Activated effector memory CD4-positive, alpha-beta T cell treated with anti-CD3 and anti-CD28 coated beads, Interleukin-2, amount 50 U/mL, for 16 hours (primary cell): ENCODE measurements around the gene TMC1.
"Not testable (repeated sequence)": the region's sequence is repeated elsewhere in the genome, so short reads cannot be mapped to it uniquely, and the experiment has no call there.

ENCODE experiments used
- DNase-seq: peaks from one replicate; pipeline ENCODE4 v3.0.0-alpha.2; 2020

TMC1 gene

DNA sequence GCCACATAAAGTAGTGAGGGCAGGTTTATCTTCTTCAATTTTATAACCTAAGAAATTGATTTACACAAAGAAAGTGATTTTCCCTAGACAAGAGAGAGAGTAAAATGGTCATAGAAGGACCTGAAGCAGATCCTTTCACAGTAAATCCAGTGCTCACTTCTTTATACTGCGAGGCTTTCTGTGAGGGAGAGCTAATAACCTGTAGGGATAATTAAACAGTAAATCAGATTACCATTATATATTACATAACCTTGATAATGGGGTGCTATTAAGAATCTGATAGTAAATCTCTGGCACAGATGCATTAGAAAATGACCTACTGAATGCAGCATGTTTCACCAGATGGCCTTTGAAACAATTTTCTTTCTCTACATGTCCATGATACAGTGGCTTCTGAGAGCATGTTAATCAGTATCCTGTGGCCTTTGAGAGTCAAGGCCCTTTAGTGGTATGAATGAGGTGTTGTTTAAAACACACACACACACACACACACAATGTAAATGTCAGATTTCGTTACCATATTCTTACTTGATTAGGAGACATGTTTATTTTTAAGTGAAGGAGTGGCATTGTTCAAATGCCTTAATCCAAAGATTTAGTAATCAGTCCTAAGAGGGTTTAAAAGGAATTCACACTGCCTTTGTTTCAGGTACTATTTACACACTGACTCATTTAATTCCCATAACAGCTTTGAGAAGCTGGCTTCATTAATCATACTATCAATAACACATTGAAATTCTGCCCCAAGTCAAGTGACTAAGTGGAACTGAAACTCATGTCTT is 306.7 kb downstream of the TMC1 start:
- no peak for DNase-seq

DNA sequence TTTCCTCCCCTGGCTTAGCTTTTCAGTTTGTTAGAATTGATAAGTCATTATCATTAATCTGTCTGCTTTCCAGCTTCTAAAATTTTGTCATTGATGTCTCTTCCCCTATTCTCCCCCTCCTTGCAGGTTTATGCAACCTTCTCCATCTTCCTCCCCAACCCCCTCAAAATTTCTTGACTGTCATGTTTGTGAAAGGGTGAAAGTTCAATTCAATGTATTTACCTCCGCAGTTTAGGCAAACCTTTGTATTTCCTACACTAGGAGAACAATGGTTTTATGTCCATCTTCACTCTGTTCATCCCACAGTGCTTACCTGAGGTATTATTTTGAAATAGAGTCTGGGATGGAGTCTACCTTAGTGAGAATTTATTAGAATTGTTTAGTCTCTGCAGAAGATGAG is 313.6 kb downstream of the TMC1 start:
- no peak for DNase-seq

DNA sequence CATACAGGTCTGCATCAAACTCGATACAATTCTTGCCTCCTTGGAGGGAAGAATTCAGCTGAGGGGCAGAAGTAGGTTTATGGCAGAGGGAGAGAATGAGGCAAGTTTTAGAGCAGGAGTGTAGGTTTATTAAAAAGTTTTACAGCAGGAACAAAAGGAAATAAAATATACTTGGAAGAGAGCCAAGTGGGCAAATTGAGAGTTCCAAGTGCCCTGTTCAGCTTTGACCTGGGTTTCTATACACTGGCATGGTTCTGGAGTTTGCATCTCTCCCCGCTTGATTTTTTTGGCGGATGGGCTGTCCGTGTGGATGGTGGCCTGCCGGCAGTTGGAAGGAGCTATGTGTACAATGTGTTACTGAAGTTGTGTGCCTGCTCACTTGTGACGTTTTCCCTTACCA is 315.4 kb downstream of the TMC1 start:
- DNase-seq = no peak

GRCh38 chr9:72839085-72839484 is 317.7 kb downstream of the TMC1 start:
- no peak for DNase-seq

DNA sequence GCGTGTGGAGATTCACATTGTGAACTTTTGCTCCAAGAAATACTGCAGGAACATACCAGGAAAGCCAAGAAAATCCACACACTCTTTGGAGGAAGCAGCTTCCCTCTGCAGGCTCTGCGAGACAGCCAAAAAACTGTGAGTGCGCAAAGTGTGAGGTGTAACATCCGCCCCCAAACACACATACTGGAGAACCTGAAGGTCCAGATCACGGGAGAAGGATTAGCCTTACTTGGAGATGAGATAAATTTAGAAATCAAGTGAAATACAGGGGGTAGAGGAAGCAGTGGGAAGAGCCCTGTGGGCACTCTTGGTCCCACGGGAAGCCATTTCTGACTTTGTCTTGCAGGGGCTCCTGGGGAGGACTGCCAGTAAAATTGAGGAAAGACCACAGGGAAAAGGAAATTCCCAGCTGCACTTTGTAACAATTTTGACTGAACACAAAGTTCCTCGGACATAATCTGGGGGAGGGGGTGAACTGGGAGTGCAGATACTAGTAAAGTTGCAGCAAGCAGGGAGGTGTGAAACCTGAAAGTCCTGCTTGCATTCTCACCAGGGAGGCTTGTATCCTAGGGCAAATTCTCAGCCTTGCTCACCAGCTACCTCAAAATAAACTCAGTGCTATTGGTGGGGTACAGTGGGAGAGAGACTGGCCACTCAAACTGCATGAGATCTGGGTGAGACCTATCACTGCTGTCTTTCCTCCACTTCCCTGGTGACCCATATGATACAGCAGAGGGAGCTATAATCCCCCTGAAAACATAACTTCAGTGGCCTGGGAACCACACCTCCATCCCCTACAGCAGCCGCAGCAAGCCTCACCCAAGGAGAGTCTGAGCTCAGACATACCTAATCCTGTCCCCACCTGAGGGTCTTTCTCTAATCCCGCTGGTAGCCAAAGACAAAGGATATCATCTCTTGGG is 322.4 kb downstream of the TMC1 start:
- DNase-seq = no peak

- DNase-seq = no peak
Observed at GRCh38 chr9:72844440-72844768, 323.0 kb downstream of the TMC1 start.

DNA sequence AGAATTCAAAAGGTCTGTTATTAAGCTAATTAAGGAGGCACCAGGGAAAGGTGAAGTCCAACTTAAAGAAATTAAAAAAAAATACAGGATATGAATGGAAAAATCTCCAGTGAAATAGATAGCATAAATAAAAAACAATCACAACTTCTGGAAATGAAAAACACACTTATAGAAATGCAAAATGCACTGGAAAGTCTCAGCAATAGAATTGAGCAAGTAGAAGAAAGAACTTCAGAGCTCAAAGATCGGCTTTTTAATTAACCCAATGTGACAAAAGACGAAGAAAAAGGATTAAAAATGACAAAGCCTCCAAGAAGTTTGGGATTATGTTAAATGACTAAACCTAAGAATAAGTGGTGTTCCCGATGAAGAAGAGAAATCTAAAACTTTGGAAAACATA is 323.6 kb downstream of the TMC1 start:
- DNase-seq = not testable (repeated sequence)

GRCh38 chr9:72850209-72850608 is 328.8 kb downstream of the TMC1 start:
- DNase-seq = not testable (repeated sequence)

DNA sequence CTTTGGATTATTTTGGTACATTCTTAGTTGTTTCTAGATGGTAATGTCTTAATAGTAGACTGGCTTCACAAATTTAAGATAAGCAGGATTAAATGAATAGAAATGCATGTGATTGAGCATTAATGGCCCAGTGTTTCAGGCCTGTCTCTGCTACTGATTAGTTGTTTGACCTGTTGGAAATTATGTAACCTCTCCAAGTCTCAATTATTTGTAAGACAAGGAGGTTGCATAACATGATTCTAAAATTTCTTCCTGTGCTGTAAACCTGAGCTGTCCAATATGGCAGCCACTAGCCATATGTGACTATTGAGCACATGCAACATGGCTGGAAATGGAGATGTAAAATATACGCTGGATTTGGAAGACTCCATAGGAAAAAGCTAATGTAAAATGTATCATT is 333.9 kb downstream of the TMC1 start:
- no peak for DNase-seq

DNA sequence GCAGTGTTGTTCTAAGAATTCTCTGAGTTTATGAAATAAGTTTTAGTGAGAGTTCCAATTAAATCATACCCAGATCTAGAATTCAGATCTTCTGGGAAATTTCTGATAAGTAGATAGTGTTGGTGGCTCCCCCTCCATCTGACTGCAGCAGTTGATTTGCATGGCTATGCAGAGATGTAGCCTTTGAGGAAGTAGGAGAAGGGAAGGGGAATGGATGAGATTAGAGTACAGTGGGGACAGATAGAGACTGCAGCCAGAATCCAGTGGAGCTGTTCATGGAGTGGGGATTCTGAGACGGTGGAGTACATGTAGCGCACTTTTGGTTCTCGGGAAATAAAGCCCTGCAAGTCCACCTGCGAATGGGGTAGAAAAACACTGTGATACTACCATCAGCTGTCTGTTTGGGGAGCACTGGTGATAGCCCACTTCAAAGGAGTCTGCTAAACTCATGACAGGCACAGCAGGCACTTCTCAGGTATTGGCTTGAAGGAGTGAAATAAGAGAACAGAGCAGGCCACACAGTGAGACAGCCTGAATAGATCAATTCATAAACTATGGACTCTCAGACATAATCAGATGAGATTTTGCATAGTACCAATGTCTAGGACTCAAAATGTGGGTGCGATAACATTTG is 334.6 kb downstream of the TMC1 start:
- DNase-seq = no peak

GRCh38 chr9:72856972-72857623 is 335.7 kb downstream of the TMC1 start:
- DNase-seq = no peak

DNA sequence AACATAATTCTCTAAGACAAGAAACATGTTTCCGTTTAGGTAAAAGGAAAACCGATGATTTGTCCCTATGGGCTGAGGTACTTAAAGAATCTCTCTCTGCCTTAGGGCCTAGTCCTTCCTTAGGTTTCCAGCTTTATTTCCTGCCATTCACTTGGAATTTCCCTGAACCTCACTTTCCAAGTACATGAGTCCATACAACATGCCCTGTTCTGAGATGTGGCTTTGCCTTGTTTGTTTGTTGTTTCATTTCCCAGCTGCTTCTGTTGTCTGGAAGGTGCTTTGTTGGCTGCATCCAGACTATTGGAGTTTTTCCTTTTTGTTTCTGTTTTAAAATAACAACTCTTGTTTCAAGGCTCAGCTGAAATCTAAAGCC is 336.2 kb downstream of the TMC1 start:
- DNase-seq = no peak

- DNase-seq = no peak
Observed at GRCh38 chr9:72858089-72858912, 336.9 kb downstream of the TMC1 start.

GRCh38 chr9:72862788-72863187 is 341.4 kb downstream of the TMC1 start:
- DNase-seq = not testable (repeated sequence)

GRCh38 chr9:72863456-72864094 is 342.2 kb downstream of the TMC1 start:
- DNase-seq = no peak

DNA sequence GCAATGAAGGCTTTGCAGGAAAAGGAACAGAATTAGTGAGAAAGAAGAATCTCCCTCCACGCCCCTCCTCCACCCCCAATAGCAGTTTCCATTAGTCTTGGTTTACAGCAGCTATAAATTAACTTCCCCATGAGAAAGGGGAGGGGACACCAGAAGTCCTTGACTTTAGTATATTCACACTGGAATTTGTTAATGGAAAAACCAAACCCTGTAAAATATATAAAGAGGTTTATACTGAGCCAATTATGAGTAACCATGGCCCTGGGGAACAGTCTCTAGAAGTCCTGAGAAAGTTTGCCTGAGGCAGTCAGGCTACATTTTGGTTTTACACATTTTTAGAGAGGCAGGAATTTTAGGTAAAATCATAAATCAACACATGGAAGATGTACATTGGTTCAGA is 342.9 kb downstream of the TMC1 start:
- DNase-seq = no peak

DNA sequence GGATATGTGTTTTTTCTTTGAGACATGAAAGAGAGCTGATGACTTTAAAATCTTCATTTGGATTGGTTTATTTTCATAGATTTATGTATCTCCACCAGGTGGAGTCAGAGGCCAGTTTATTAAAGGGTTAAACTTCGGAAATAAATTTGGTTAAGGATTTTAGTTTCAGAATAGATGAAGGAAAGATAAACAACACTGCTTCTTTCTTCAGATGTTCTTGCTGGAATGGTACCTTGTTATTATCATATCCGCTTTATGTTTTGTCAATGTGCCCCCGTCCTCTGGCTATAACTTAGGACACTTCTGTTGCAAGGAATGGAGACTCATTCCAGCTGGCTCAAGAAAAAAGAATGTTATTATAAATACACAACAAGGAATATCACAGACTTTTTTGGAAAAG is 350.3 kb downstream of the TMC1 start:
- DNase-seq = no peak

GRCh38 chr9:72872718-72873117 is 351.3 kb downstream of the TMC1 start:
- DNase-seq = no peak

DNA sequence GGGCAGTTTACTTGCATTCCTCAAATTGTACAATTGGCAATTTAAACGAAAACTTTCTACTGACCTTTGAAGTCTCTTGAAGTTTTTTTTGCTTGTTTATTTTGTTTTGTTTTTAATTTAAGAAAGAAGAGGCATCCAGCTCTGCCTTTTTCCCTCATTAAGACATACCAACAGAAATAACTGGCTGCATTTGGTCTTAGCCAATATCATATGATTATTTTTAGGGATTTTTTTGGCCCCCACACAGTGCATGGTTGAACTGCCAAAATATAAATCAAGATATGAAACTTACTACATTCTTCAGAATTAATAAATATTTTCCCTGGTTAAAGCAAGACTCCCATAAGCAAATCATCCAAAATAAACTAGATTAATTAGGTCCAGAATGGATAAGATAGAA is 352.0 kb downstream of the TMC1 start:
- DNase-seq = no peak

- no peak for DNase-seq
Observed at GRCh38 chr9:72874344-72874743, 352.9 kb downstream of the TMC1 start.

- no peak for DNase-seq
Observed at GRCh38 chr9:72875221-72875620, 353.8 kb downstream of the TMC1 start.

- no peak for DNase-seq
Observed at GRCh38 chr9:72880821-72881220, 359.4 kb downstream of the TMC1 start.
